Mucosa of stomach (tissue), 1 donor: Measurements from ENCODE around the gene TMEM41A.
A peak's percentile ranks its signal among the peaks of the same experiment; 100 is the strongest.

Source experiments
- H3K27me3 ChIP-seq: one replicate; pipeline ENCODE4 v1.7.0; 2013; ENCODE audit warnings: mild to moderate bottlenecking, low read length; ENCODE audit not compliant: control insufficient read depth, insufficient read depth
- H3K36me3 ChIP-seq: one replicate; pipeline ENCODE4 v1.7.0; 2013; ENCODE audit warnings: low read length; ENCODE audit not compliant: control insufficient read depth, insufficient read depth
- H3K4me1 ChIP-seq: one replicate; pipeline ENCODE4 v1.7.0; 2013; ENCODE audit warnings: mild to moderate bottlenecking, low read length; ENCODE audit not compliant: control insufficient read depth, insufficient read depth
- H3K4me3 ChIP-seq: one replicate; pipeline ENCODE4 v1.7.0; 2013; ENCODE audit warnings: low read length
- H3K9ac ChIP-seq: one replicate; pipeline ENCODE4 v1.7.0; 2013; ENCODE audit warnings: mild to moderate bottlenecking, low read length, moderate library complexity
- H3K9me3 ChIP-seq: one replicate; pipeline ENCODE4 v1.7.0; 2013; ENCODE audit warnings: mild to moderate bottlenecking, low read length, moderate library complexity; ENCODE audit not compliant: control insufficient read depth
- donor health status: Pancreatic carcinoma.

Gene TMEM41A

GRCh38 chr3:185519021-185519420 is 20.2 kb upstream of the TMEM41A start:
- Histone ChIP-seq H3K4me1 (no peaks in the 10 kb centered on the region), H3K4me3 (no peak overlapping the region), H3K9me3 (no peaks in the 10 kb centered on the region), H3K9ac (no peak overlapping the region), H3K36me3 (peaks cover 5% of the 10 kb centered on the region), H3K27me3 (no peaks in the 10 kb centered on the region)

DNA sequence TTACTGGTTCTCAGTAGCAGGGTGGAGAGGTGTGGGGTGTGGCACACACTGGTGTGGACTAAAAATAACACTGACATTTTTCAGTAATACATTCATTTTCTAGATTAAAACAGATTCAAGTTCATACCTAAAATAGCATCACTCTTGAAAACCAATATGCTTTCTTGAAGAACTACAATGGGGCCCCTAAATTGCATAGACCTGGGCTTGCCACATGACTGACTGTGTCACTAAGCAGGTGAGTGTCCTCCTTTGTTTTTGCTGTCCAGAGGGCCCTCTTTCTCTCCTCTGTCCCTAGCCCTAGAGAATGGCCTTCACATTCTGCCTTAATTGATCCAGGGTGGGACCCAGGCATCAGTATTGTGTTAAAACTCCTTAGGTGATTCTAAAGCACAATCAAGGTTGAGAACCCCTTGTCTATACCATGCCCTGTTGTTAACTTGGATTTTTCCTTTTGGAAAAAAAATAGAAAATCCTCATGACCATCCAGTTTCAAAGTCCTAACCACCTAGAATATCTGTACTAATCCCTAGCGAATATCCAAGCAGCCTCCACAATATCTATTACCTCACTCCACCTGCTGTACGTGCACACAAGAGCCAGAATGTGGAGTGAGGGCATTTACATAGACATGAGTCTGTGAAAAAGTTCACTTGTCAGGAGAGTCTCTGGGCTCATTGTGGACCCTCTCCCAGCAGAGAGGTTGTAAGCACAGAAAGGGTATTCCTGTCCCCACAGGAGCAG is 18.7 kb upstream of the TMEM41A start:
- no peaks in the 10 kb centered on the region for H3K4me1 ChIP-seq

GRCh38 chr3:185511711-185512110 is 12.9 kb upstream of the TMEM41A start:
- Histone ChIP-seq H3K4me1 (no peaks in the 10 kb centered on the region), H3K9me3 (no peaks in the 10 kb centered on the region), H3K9ac (no peak overlapping the region), H3K36me3 (peaks cover 6% of the 10 kb centered on the region), H3K4me3 (no peak overlapping the region), H3K27me3 (no peaks in the 10 kb centered on the region)

More for the DNA sequence above, 18.7 kb upstream of the TMEM41A start:
- H3K36me3 ChIP-seq = peaks cover 5% of the 10 kb centered on the region
- H3K4me3 ChIP-seq = no peak overlapping the region
- H3K27me3 ChIP-seq = no peaks in the 10 kb centered on the region
- no peak overlapping the region for H3K9ac ChIP-seq
- H3K9me3 ChIP-seq = no peaks in the 10 kb centered on the region

- H3K27me3 ChIP-seq = no peaks in the 10 kb centered on the region
- H3K36me3 ChIP-seq = peaks cover 6% of the 10 kb centered on the region
- H3K9ac ChIP-seq = no peak overlapping the region
- no peak overlapping the region for H3K4me3 ChIP-seq
- peaks cover 18% of the 10 kb centered on the region for H3K4me1 ChIP-seq
- no peaks in the 10 kb centered on the region for H3K9me3 ChIP-seq
These were observed 9.6 kb upstream of the TMEM41A start for GRCh38 chr3:185508335-185508991.

DNA sequence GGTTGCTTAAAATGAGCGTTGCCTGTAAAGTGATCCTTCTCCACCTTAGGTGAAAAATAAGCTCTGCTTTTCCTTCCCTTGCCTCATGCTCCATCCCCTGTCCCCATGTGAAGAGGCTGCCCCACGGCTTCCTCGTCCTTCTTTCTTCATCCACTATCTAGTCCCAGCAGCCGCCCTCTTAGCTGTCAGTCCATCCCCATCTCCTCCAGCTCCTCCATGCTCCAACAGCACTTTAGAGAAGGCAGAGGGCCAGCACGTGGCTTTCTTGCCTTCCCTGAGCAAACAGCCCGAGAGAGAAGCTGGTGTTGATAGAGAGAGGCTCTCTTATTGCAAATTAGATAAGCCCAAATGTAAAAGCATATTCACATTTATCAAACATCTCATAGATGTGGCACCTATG is 9.0 kb upstream of the TMEM41A start:
- Histone ChIP-seq H3K36me3 (peaks cover 6% of the 10 kb centered on the region), H3K9me3 (no peaks in the 10 kb centered on the region), H3K9ac (no peak overlapping the region), H3K4me3 (no peak overlapping the region), H3K27me3 (no peaks in the 10 kb centered on the region), H3K4me1 (peaks cover 24% of the 10 kb centered on the region)

DNA sequence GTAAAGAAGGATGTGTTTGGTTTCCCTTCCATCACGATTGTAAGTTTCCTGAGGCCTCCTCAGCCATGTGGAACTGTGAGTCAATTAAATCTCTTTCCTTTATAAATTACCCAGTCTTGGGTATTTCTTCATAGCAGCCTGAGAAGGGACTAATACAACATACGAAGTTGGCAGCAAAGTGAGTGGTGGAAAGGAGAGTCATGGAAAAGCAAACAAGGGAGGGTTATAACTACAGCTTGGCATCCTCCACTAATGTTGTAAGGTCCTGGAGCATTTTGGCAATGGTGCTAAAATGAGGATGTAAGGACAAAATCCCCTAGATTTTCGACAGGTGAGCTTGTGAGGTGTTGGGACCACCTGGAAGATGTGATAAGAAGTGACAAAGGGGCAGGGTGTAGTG is 5.8 kb upstream of the TMEM41A start:
- Histone ChIP-seq H3K9me3 (no peaks in the 10 kb centered on the region), H3K4me1 (peaks cover 27% of the 10 kb centered on the region), H3K27me3 (no peaks in the 10 kb centered on the region), H3K9ac (peak overlapping the region; percentile 26), H3K4me3 (no peak overlapping the region), H3K36me3 (no peaks in the 10 kb centered on the region)

- no peaks in the 10 kb centered on the region for H3K9me3 ChIP-seq
- H3K4me3 ChIP-seq = no peak overlapping the region
- H3K27me3 ChIP-seq = no peaks in the 10 kb centered on the region
- H3K4me1 ChIP-seq = peaks cover 30% of the 10 kb centered on the region
- H3K9ac ChIP-seq = no peak overlapping the region
- H3K36me3 ChIP-seq = no peaks in the 10 kb centered on the region
These were observed 4.7 kb upstream of the TMEM41A start for GRCh38 chr3:185503521-185503920.

- no peaks in the 10 kb centered on the region for H3K27me3 ChIP-seq
- H3K36me3 ChIP-seq = no peaks in the 10 kb centered on the region
- no peaks in the 10 kb centered on the region for H3K9me3 ChIP-seq
- H3K4me1 ChIP-seq = peaks cover 30% of the 10 kb centered on the region
- H3K9ac ChIP-seq = no peak overlapping the region
- no peak overlapping the region for H3K4me3 ChIP-seq
These were observed 4.2 kb upstream of the TMEM41A start for GRCh38 chr3:185502987-185503386.

GRCh38 chr3:185490241-185490640 is 8.6 kb downstream of the TMEM41A start:
- no peak overlapping the region for H3K9ac ChIP-seq
- H3K4me1 ChIP-seq = peaks cover 10% of the 10 kb centered on the region
- no peaks in the 10 kb centered on the region for H3K36me3 ChIP-seq
- H3K9me3 ChIP-seq = no peaks in the 10 kb centered on the region
- no peaks in the 10 kb centered on the region for H3K27me3 ChIP-seq
- H3K4me3 ChIP-seq = no peak overlapping the region

- peaks cover 10% of the 10 kb centered on the region for H3K4me1 ChIP-seq
- no peak overlapping the region for H3K4me3 ChIP-seq
- H3K9ac ChIP-seq = no peak overlapping the region
- no peaks in the 10 kb centered on the region for H3K9me3 ChIP-seq
- H3K36me3 ChIP-seq = no peaks in the 10 kb centered on the region
- H3K27me3 ChIP-seq = no peaks in the 10 kb centered on the region
These were observed 9.4 kb downstream of the TMEM41A start for GRCh38 chr3:185489462-185489861.

DNA sequence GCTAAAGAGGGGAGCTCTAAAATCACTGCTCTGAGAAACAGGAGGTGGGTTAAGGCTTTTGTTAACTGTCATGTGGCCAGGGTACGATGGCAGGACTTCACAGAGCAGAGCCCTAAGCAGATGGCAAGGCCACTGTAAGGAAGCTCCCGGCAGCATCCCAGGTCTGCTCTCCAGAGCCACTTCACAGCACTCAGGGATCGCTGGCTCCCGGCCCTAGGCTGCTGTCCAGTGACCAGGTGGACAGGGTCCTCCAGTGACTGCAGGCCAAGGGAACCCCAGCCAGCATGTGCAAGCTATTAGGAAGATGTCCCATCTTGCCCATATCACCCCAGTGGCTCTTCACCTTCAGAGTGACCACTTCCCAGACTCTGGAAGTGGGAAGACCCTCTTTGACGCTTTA is 10.4 kb downstream of the TMEM41A start:
- no peak overlapping the region for H3K4me3 ChIP-seq
- H3K9me3 ChIP-seq = no peaks in the 10 kb centered on the region
- H3K36me3 ChIP-seq = no peaks in the 10 kb centered on the region
- no peaks in the 10 kb centered on the region for H3K27me3 ChIP-seq
- H3K4me1 ChIP-seq = peaks cover 10% of the 10 kb centered on the region
- no peak overlapping the region for H3K9ac ChIP-seq

DNA sequence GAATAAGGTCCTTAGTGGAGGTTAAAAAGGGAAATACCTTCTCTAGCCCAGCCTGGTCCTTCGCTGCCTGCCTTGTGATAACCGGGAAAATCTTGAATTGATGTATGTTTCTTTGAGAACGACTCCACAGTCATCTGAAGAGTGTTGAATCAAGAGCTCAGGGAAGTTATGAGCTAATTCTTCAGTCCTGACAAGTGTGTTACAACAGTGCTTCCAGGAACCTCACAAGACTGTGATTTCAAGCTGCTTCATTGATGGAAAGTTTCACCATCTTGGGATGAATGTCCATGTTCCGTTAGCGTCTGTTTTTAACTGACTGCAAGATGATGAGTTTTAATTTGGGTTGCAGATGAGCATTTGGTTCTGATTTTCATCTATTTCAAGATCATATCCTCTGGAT is 12.4 kb downstream of the TMEM41A start:
- Histone ChIP-seq H3K27me3 (no peaks in the 10 kb centered on the region), H3K9me3 (no peaks in the 10 kb centered on the region), H3K4me3 (no peak overlapping the region), H3K9ac (no peak overlapping the region), H3K36me3 (peaks cover 3% of the 10 kb centered on the region), H3K4me1 (peaks cover 10% of the 10 kb centered on the region)
